CD4-positive, CD25-positive, alpha-beta regulatory T cell (primary cell): ENCODE results near the gene SRPX2. TPM values are rescaled to one million over a fixed set of nuclear protein-coding genes. Genes with fewer than 3 reads are reported as not detected.
"Not testable (repeated sequence)": the region's sequence is repeated elsewhere in the genome, so short reads cannot be mapped to it uniquely, and the experiment has no call there.

Experiments used
- ATAC-seq, 2 donors: fragments of 150-1000 bp; cut with Tn5 transposase; one replicate each; pipeline ENCODE4 v1.10.0; 2021; ENCODE audit warnings: low read depth in 2 of 2, moderate number of reproducible peaks in 2 of 2, moderate library complexity in 1 of 2
- DNase-seq, 3 donors: peaks; one replicate each; pipeline versions ENCODE4 v3.0.0 to v3.0.0-alpha.2; 2012 to 2022; ENCODE audit warnings: mixed read lengths in 1 of 3
- H3K27ac ChIP-seq: one replicate; pipeline ENCODE4 v1.7.0; 2013; ENCODE audit warnings: mild to moderate bottlenecking, low read length; ENCODE audit not compliant: insufficient read depth, poor library complexity, severe bottlenecking
- H3K27me3 ChIP-seq: one replicate; pipeline ENCODE4 v1.7.0; 2013; ENCODE audit warnings: low read length; ENCODE audit not compliant: control insufficient read depth, insufficient read depth
- H3K36me3 ChIP-seq: one replicate; pipeline ENCODE4 v1.7.0; 2013; ENCODE audit warnings: mild to moderate bottlenecking, low read length, moderate library complexity; ENCODE audit not compliant: control insufficient read depth, insufficient read depth
- H3K4me1 ChIP-seq: 2 replicates; pipeline ENCODE4 v1.7.0; 2013; ENCODE audit warnings: mild to moderate bottlenecking, low read length; ENCODE audit not compliant: insufficient read depth, control insufficient read depth, poor library complexity, severe bottlenecking
- H3K4me3 ChIP-seq: one replicate; pipeline ENCODE4 v1.7.0; 2013; ENCODE audit warnings: low read depth, mild to moderate bottlenecking, low read length, moderate library complexity
- H3K9me3 ChIP-seq, 2 experiments: 1 replicate in 1 of 2; 2 replicates in 1 of 2; pipeline ENCODE4 v1.7.0; 2013; ENCODE audit warnings: low read length in 2 of 2, mild to moderate bottlenecking in 1 of 2, moderate library complexity in 1 of 2; ENCODE audit not compliant: control insufficient read depth in 2 of 2
- H3K27ac Mint-ChIP-seq, 3 donors: one replicate each; pipeline ENCODE4 v1.8.0; 2020 to 2022; ENCODE audit warnings: mild to moderate bottlenecking in 3 of 3, mixed read lengths in 3 of 3, moderate library complexity in 2 of 3
- H3K27me3 Mint-ChIP-seq: one replicate; pipeline ENCODE4 v1.8.0; 2022; ENCODE audit warnings: mild to moderate bottlenecking, mixed read lengths
- H3K36me3 Mint-ChIP-seq: one replicate; pipeline ENCODE4 v1.8.0; 2020; ENCODE audit warnings: mixed read lengths
- H3K4me1 Mint-ChIP-seq, 4 donors: one replicate each; pipeline ENCODE4 v1.8.0; 2020 to 2022; ENCODE audit warnings: mixed read lengths in 4 of 4, mild to moderate bottlenecking in 1 of 4
- H3K4me3 Mint-ChIP-seq, 4 donors: one replicate each; pipeline ENCODE4 v1.8.0; 2020 to 2022; ENCODE audit warnings: mild to moderate bottlenecking in 4 of 4, mixed read lengths in 4 of 4, moderate library complexity in 3 of 4
- H3K9me3 Mint-ChIP-seq, 7 donors: one replicate each; pipeline ENCODE4 v1.8.0; 2020 to 2022; ENCODE audit warnings: mixed read lengths in 7 of 7, mild to moderate bottlenecking in 3 of 7, moderate library complexity in 2 of 7
- polyA plus RNA-seq, 4 donors: library from polyadenylated mRNA; unstranded; fragments of 300-500 nt; fragmentation: Illumina TruSeq; gene quantifications; one replicate each; pipeline ENCODE4 v1.2.3, GENCODE V29; 2021
- total RNA-seq: library from RNA; stranded (reverse); gene quantifications from one replicate; pipeline ENCODE4 v1.2.3, GENCODE V29; 2022

The SRPX2 gene
- total and polyA plus RNA-seq, 5 donors from 2014 or later, result not detected

DNA sequence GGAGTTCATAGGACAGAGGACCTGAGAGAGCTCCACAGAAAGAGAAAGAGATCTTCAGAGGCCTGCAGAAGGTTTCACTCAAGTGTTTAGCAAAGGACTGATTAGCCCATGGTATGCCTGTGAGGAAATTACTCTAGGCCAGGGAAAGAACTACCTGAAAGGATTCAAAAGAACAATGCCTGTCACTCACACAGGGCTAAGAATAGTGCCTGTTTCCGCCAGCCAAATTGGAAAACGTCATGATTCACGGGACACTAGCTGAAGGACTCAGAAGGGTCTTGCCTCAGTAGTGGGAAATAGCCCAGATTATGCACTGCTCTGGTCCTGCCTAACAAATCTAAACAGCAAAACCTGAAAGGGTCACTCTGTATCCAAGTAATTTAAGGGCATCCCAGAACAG is 66.8 kb downstream of the SRPX2 start:
- DNase-seq, result no peak
- Histone ChIP-seq H3K9me3 (no peaks in the 10 kb centered on the region), H3K4me1 (no peaks in the 10 kb centered on the region), H3K27me3 (no peaks in the 10 kb centered on the region), H3K4me3 (no peak overlapping the region), H3K36me3 (no peaks in the 10 kb centered on the region), H3K27ac (no peak overlapping the region)
- Mint-ChIP-seq H3K9me3 (no peaks in the 10 kb centered on the region), H3K27ac (no peak overlapping the region), H3K4me3 (no peak overlapping the region), H3K4me1 (no peaks in the 10 kb centered on the region), H3K36me3 (no peaks in the 10 kb centered on the region), H3K27me3 (peaks cover 15% of the 10 kb centered on the region)
- no peak for ATAC-seq

GRCh38 chrX:100717363-100717762 is 73.4 kb downstream of the SRPX2 start:
- Mint-ChIP-seq H3K4me1 (no peaks in the 10 kb centered on the region), H3K4me3 (no peak overlapping the region), H3K36me3 (no peaks in the 10 kb centered on the region), H3K27me3 (peaks cover 7% of the 10 kb centered on the region), H3K27ac (peak overlapping the region in 1 of 3 donors; percentile 90), H3K9me3 (peaks cover 0 to 2% (median 0%) of the 10 kb centered on the region in 7 donors)
- DNase-seq (no peak), ATAC-seq (no peak)
- Histone ChIP-seq H3K9me3 (no peaks in the 10 kb centered on the region), H3K36me3 (no peaks in the 10 kb centered on the region), H3K27ac (no peak overlapping the region), H3K27me3 (no peaks in the 10 kb centered on the region), H3K4me3 (no peak overlapping the region), H3K4me1 (no peaks in the 10 kb centered on the region)

GRCh38 chrX:100719139-100719538 is 75.1 kb downstream of the SRPX2 start:
- Mint-ChIP-seq H3K36me3 (no peaks in the 10 kb centered on the region), H3K27me3 (no peaks in the 10 kb centered on the region), H3K27ac (no peak overlapping the region), H3K4me3 (no peak overlapping the region), H3K9me3 (peaks cover 0 to 2% (median 0%) of the 10 kb centered on the region in 7 donors), H3K4me1 (no peaks in the 10 kb centered on the region)
- ATAC-seq, result no peak
- Histone ChIP-seq H3K27me3 (no peaks in the 10 kb centered on the region), H3K27ac (no peak overlapping the region), H3K4me1 (no peaks in the 10 kb centered on the region), H3K4me3 (no peak overlapping the region), H3K9me3 (no peaks in the 10 kb centered on the region), H3K36me3 (no peaks in the 10 kb centered on the region)
- DNase-seq, result no peak

DNA sequence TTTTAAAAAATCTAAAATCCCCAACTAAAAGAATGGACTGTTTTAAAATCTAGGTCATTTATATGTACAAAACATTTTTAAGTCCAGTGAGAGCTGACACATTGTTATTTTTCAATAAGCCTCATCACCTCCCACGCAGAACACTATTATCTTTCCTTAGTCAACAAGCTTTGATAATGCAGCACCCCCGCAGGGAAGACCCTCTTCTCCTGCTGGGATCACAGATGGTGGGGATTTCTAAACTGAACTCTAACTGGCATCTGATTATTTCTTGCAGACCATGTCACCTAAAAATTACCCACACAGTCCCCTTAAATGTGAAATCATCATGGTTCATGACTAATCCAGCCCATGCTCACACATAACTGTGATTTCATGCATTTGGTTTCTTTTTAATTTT is 76.3 kb downstream of the SRPX2 start:
- no peaks in the 10 kb centered on the region for H3K36me3 Mint-ChIP-seq
- no peak overlapping the region for H3K27ac Mint-ChIP-seq
- H3K27me3 ChIP-seq, result no peaks in the 10 kb centered on the region
- ATAC-seq (no peak), DNase-seq (no peak)
- H3K36me3 ChIP-seq, result no peaks in the 10 kb centered on the region
- no peaks in the 10 kb centered on the region for H3K4me1 ChIP-seq
- peaks cover 0 to 2% (median 0%) of the 10 kb centered on the region in 7 donors for H3K9me3 Mint-ChIP-seq
- no peak overlapping the region for H3K4me3 Mint-ChIP-seq
- H3K4me3 ChIP-seq, result no peak overlapping the region
- H3K27me3 Mint-ChIP-seq, result no peaks in the 10 kb centered on the region
- no peaks in the 10 kb centered on the region for H3K4me1 Mint-ChIP-seq
- H3K9me3 ChIP-seq, result no peaks in the 10 kb centered on the region
- no peak overlapping the region for H3K27ac ChIP-seq

DNA sequence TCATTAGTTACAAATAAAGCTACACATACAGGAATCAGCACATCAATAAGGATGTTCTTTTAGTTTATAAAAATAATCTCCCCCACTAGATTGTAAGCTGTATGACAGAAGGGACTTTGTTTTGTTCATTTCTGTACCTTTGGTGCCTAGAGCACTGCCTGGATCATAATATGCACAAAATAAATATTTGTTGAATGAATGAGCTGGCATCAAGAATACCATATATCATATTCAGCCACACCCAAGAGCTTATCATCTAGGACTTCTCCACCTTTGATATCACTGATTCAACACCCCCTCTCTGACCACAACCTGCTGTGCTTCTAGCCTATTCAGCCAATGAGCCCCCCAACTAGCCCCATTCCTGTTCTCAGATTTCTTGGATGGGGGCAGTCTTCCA is 77.3 kb downstream of the SRPX2 start:
- no peak for DNase-seq
- Histone ChIP-seq H3K27me3 (no peaks in the 10 kb centered on the region), H3K36me3 (no peaks in the 10 kb centered on the region), H3K9me3 (no peaks in the 10 kb centered on the region), H3K4me1 (no peaks in the 10 kb centered on the region), H3K4me3 (no peak overlapping the region), H3K27ac (no peak overlapping the region)
- no peaks in the 10 kb centered on the region for H3K36me3 Mint-ChIP-seq
- H3K27me3 Mint-ChIP-seq, result no peaks in the 10 kb centered on the region
- H3K4me3 Mint-ChIP-seq, result no peak overlapping the region
- H3K27ac Mint-ChIP-seq, result no peak overlapping the region
- no peak for ATAC-seq
- H3K9me3 Mint-ChIP-seq, result peaks cover 0 to 3% (median 0%) of the 10 kb centered on the region in 7 donors
- no peaks in the 10 kb centered on the region for H3K4me1 Mint-ChIP-seq

GRCh38 chrX:100724006-100724405 is 80.0 kb downstream of the SRPX2 start:
- H3K4me3 ChIP-seq, H3K36me3 Mint-ChIP-seq, H3K4me1 Mint-ChIP-seq, ATAC-seq, H3K4me1 ChIP-seq, H3K9me3 ChIP-seq, H3K9me3 Mint-ChIP-seq, H3K27me3 Mint-ChIP-seq, H3K4me3 Mint-ChIP-seq, H3K36me3 ChIP-seq, H3K27me3 ChIP-seq, H3K27ac ChIP-seq, H3K27ac Mint-ChIP-seq, DNase-seq: not testable (repeated sequence)

Other genes starting within 250 kb of the SRPX2 start
- not detected for gene PCDH19, start 233.9 kb upstream of the SRPX2 start, total RNA-seq
- not detected for gene PCDH19, start 233.9 kb upstream of the SRPX2 start, polyA plus RNA-seq
- gene TNMD, start 59.3 kb upstream of the SRPX2 start, total RNA-seq, result not detected
- gene TNMD, start 59.3 kb upstream of the SRPX2 start, polyA plus RNA-seq, result not detected
- 0.17 TPM for gene TSPAN6, start 7.4 kb upstream of the SRPX2 start, total RNA-seq
- gene TSPAN6, start 7.4 kb upstream of the SRPX2 start, polyA plus RNA-seq, result 1 to 10 TPM in 2 of 4 donors, under 1 TPM in 2; 0.41 to 4.2 (median 1.8) TPM
- 0.22 TPM for gene SYTL4, start 87.9 kb downstream of the SRPX2 start, total RNA-seq
- not detected for gene SYTL4, start 87.9 kb downstream of the SRPX2 start, polyA plus RNA-seq
- gene CSTF2, start 176.2 kb downstream of the SRPX2 start, total RNA-seq, result 11.1 TPM
- 10 to 100 TPM; 13.4 to 19.2 (median 16.3) TPM for gene CSTF2, start 176.2 kb downstream of the SRPX2 start, polyA plus RNA-seq
- not detected for gene NOX1, start 230.2 kb downstream of the SRPX2 start, total RNA-seq
- not detected for gene NOX1, start 230.2 kb downstream of the SRPX2 start, polyA plus RNA-seq